HL-60 (cell line): ENCODE measurements around the gene ALK.

Experiments used
- DNase-seq, 2 experiments: peaks; one replicate each; pipeline ENCODE4 v3.0.0-alpha.2; 2010 to 2020; ENCODE audit warnings: low read depth in 1 of 2, low spot score in 1 of 2
- H3K27ac ChIP-seq: fragments of 250-450 bp; sonication (Bioruptor Pico); replicated peaks from 2 replicates; pipeline ENCODE4 v1.5.1; 2020; ENCODE audit warnings: mild to moderate bottlenecking, moderate library complexity
- H3K27me3 ChIP-seq: fragments of 250-450 bp; sonication (Bioruptor Pico); 2 replicates; pipeline ENCODE4 v1.5.1; 2021; ENCODE audit warnings: mild to moderate bottlenecking, moderate library complexity; ENCODE audit not compliant: insufficient read depth, poor library complexity, severe bottlenecking
- H3K4me3 ChIP-seq: replicated peaks from 2 replicates; pipeline ENCODE4 v1.5.1; 2011; ENCODE audit warnings: mild to moderate bottlenecking, control low read depth, low read length; ENCODE audit not compliant: insufficient read depth
- GABPA ChIP-seq: IDR thresholded peaks from 2 replicates; pipeline ENCODE4 v1.6.1; 2012; ENCODE audit warnings: low read depth
- POLR2AphosphoS5 ChIP-seq: IDR thresholded peaks from 2 replicates; pipeline ENCODE4 v1.6.1; 2012; ENCODE audit warnings: low read depth
- SPI1 ChIP-seq: IDR thresholded peaks from 2 replicates; pipeline ENCODE4 v1.6.1; 2012; ENCODE audit warnings: low read depth, mild to moderate bottlenecking, borderline replicate concordance
- TF ChIP-seq, protein P1 (sequence below): IDR thresholded peaks from one replicate; pipeline ENCODE4 v1.5.1; 2011; ENCODE audit warnings: low read length, control low read depth, inconsistent platforms; ENCODE audit not compliant: insufficient read depth
- TF ChIP-seq, protein P2 (sequence below): IDR thresholded peaks from 2 replicates; pipeline ENCODE4 v1.6.1; 2012; ENCODE audit warnings: low read depth; ENCODE audit not compliant: insufficient replicate concordance

Gene ALK

DNA sequence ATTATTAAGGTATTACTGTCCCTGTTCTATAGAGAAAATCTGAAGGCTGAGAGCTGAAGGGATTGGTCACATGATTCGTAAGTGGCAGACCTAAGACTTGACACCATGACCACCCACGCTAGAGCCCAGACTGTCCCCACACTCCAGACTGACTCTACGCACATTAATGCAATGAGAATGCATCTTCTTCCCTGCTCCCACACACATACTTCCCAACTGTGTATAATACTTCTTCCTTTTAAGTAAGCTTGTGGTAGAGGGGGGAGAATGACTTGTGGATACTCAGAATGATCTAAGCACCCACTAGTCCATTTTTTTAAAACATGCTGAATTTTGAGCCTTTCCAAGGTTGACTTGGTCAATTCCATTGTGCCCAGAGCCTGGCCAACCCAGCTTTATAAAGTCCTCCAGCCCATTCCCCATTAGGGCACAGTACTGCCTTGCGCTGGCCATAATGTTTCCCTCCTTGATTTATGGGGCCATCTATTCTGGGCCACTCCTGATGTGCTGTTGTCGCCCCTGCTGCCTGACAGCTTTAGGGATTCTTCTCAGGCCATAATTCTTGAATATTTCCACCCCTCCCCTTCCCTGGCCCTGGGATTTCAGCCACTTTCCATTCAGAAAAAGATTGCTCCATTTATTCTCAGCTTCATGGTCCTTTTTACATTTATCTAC is 28.7 kb downstream of the ALK start:
- no peak overlapping the region for H3K4me3 ChIP-seq
- no peak for DNase-seq
- H3K27ac ChIP-seq, result no peak overlapping the region
- no peak for TF ChIP-seq GABPA
- TF ChIP-seq, protein P1, sequence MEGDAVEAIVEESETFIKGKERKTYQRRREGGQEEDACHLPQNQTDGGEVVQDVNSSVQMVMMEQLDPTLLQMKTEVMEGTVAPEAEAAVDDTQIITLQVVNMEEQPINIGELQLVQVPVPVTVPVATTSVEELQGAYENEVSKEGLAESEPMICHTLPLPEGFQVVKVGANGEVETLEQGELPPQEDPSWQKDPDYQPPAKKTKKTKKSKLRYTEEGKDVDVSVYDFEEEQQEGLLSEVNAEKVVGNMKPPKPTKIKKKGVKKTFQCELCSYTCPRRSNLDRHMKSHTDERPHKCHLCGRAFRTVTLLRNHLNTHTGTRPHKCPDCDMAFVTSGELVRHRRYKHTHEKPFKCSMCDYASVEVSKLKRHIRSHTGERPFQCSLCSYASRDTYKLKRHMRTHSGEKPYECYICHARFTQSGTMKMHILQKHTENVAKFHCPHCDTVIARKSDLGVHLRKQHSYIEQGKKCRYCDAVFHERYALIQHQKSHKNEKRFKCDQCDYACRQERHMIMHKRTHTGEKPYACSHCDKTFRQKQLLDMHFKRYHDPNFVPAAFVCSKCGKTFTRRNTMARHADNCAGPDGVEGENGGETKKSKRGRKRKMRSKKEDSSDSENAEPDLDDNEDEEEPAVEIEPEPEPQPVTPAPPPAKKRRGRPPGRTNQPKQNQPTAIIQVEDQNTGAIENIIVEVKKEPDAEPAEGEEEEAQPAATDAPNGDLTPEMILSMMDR, result no peak
- TF ChIP-seq, protein P2, sequence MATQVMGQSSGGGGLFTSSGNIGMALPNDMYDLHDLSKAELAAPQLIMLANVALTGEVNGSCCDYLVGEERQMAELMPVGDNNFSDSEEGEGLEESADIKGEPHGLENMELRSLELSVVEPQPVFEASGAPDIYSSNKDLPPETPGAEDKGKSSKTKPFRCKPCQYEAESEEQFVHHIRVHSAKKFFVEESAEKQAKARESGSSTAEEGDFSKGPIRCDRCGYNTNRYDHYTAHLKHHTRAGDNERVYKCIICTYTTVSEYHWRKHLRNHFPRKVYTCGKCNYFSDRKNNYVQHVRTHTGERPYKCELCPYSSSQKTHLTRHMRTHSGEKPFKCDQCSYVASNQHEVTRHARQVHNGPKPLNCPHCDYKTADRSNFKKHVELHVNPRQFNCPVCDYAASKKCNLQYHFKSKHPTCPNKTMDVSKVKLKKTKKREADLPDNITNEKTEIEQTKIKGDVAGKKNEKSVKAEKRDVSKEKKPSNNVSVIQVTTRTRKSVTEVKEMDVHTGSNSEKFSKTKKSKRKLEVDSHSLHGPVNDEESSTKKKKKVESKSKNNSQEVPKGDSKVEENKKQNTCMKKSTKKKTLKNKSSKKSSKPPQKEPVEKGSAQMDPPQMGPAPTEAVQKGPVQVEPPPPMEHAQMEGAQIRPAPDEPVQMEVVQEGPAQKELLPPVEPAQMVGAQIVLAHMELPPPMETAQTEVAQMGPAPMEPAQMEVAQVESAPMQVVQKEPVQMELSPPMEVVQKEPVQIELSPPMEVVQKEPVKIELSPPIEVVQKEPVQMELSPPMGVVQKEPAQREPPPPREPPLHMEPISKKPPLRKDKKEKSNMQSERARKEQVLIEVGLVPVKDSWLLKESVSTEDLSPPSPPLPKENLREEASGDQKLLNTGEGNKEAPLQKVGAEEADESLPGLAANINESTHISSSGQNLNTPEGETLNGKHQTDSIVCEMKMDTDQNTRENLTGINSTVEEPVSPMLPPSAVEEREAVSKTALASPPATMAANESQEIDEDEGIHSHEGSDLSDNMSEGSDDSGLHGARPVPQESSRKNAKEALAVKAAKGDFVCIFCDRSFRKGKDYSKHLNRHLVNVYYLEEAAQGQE, result no peak
- no peaks in the 10 kb centered on the region for H3K27me3 ChIP-seq

DNA sequence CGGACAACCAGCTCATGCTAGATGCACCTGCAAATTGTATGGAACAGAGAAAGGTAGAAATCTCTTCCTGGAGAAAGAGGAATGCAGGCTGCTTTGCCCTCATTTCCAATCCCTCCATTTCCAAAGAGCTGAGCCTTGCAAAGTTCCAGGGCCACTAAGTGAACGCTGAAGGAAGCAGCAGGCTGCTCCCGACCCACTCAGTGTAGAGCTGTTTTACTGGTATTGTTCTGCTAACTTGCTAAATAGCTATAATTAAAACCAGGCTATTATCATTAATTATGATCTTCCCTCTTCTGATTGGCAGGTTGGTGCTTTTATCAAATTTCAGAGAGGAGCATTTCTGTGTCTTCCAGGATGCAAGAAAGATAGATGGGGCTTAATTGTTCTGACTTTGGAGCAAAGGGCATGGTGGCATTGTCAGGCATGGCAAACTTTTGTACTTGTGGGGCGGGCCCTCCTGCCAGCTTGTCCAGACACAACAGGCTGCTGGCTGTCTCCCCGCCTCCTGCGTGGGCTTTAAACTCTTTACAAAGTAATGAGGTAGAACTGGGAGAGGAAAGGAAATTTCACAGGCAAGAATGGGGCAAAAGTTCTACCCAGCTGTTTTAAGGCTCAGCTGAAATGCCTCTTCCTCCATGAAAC is 40.2 kb downstream of the ALK start:
- TF ChIP-seq, protein P1, result no peak
- H3K4me3 ChIP-seq, result no peak overlapping the region
- DNase-seq, result no peak
- H3K27ac ChIP-seq, result no peak overlapping the region
- H3K27me3 ChIP-seq, result no peaks in the 10 kb centered on the region

DNA sequence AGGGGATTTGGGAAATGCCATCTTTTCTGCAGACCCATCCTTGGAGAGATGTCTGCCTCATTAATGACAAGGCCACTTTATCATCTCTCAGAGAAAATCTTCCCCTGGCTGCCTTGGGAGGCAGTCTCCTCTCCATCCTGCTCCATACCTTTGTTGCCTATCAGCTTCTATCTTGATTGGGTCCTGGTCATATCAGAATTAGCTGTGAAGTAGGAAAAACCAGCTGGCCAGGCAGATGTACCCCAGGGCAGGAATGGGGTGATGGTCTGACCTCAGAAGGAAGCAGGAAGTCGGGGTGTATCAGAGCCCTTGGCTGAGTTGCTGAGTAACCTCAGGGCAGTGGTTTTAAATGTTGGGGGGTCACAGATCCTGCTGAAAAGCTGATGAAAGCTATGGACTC is 41.3 kb downstream of the ALK start:
- TF ChIP-seq, protein P2, result no peak
- TF ChIP-seq POLR2AphosphoS5 (no peak), SPI1 (no peak), GABPA (no peak)
- TF ChIP-seq, protein P1, result no peak
- Histone ChIP-seq H3K4me3 (no peak overlapping the region), H3K27me3 (no peaks in the 10 kb centered on the region), H3K27ac (no peak overlapping the region)
- DNase-seq, result no peak

DNA sequence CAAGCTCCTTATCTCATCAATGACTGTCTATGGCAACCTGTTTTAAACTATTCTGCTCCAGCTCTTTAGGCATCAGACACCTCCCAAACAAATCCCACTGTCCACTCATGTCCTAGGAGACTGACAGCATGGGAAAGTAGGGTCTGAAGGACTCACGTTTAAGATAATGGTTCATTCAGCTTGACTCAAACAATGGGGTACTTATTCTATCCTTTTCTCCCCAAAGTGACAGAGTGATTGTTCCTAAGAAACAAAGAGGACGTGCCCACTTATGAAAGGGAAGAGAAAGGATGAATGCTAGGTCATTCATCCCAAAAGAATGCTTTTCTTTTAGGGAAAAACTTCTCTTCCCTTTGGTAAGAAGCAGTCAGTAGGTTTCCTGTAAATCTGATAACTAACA is 41.9 kb downstream of the ALK start:
- H3K4me3 ChIP-seq, result no peak overlapping the region
- H3K27ac ChIP-seq, result no peak overlapping the region
- DNase-seq, result no peak
- TF ChIP-seq, protein P1, result no peak
- no peak for TF ChIP-seq SPI1
- TF ChIP-seq, protein P2, result no peak
- no peak for TF ChIP-seq GABPA
- no peak for TF ChIP-seq POLR2AphosphoS5
- H3K27me3 ChIP-seq, result no peaks in the 10 kb centered on the region
